GM12891 (cell line): ENCODE results near the gene KCTD16.

ENCODE experiments used
- PAX5 ChIP-seq: IDR thresholded peaks from 2 replicates; pipeline ENCODE4 v1.6.1; 2011; ENCODE audit warnings: low read length, moderate library complexity, mild to moderate bottlenecking; ENCODE audit not compliant: insufficient read depth, severe bottlenecking
- POLR2A ChIP-seq: IDR thresholded peaks from 2 replicates; pipeline ENCODE4 v1.6.1; 2011; ENCODE audit warnings: low read depth, low read length, control low read depth
- POLR2AphosphoS5 ChIP-seq: IDR thresholded peaks from 2 replicates; pipeline ENCODE4 v1.6.1; 2011; ENCODE audit warnings: low read depth, low read length, control low read depth
- POU2F2 ChIP-seq: IDR thresholded peaks from 2 replicates; pipeline ENCODE4 v1.6.1; 2011; ENCODE audit warnings: low read depth, mild to moderate bottlenecking, control low read depth, low read length, moderate library complexity
- SPI1 ChIP-seq: IDR thresholded peaks from 2 replicates; pipeline ENCODE4 v1.6.1; 2011; ENCODE audit warnings: low read depth, low read length, control low read depth
- TAF1 ChIP-seq: IDR thresholded peaks from 2 replicates; pipeline ENCODE4 v1.6.1; 2011; ENCODE audit warnings: low read depth, low read length, control low read depth

DNA sequence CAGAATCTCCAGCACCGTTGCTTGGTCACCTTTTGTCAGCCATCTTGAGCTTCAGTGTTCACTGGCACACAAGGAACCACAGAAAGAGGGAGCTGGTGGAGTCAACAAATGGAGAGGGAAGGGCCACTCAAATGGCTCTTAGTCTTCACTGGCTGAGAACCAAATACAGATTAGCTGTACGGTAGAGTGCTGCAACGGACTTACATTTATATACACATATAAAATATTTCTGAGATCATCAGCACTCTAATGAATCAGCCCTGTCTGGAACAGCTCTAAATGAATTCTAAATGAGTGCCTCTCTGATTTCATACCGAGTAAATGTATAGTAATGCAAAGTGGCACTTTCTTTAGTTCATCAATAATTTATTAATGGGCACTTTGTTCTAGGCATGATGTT, 24.8 kb downstream of the KCTD16 start:
- no peak for TF ChIP-seq TAF1
- TF ChIP-seq POLR2A: no peak
- TF ChIP-seq POLR2AphosphoS5: no peak
- no peak for TF ChIP-seq POU2F2
- no peak for TF ChIP-seq SPI1
- no peak for TF ChIP-seq PAX5
